Skin epidermis (tissue), 12 donors: Measurements from ENCODE around the gene B3GLCT.
"Not testable (repeated sequence)": the region's sequence is repeated elsewhere in the genome, so short reads cannot be mapped to it uniquely, and the experiment has no call there.

Source experiments
- H3K27ac ChIP-seq, 21 experiments: fragments of 200-600 bp; sonication (generic) in 11 of 21; one replicate each; pipeline ENCODE4 v1.5.0; 2020; ENCODE audit warnings: mild to moderate bottlenecking in 3 of 21, inconsistent platforms in 2 of 21, moderate library complexity in 2 of 21
- H3K4me3 ChIP-seq, 7 experiments: fragments of 200-600 bp; sonication (generic) in 2 of 7; one replicate each; pipeline ENCODE4 v1.5.0; 2020; ENCODE audit warnings: inconsistent platforms in 2 of 7, mild to moderate bottlenecking in 2 of 7, moderate library complexity in 1 of 7

Gene B3GLCT

GRCh38 chr13:31199849-31200636, at the start of gene B3GLCT:
TSS of gene B3GLCT (plus strand) at chr13:31199975. CDS start at chr13:31200085, 110 bp downstream.
- peak within 1 kb of the TSS; percentile 48 to 85 (median 76) for H3K4me3 ChIP-seq

GRCh38 chr13:31150315-31150985, 49.3 kb upstream of the B3GLCT start:
- no peak overlapping the region for H3K27ac ChIP-seq
- H3K4me3 ChIP-seq: no peak overlapping the region

More at GRCh38 chr13:31199849-31200636, at the start of gene B3GLCT:
- H3K27ac ChIP-seq: peak within 1 kb of the TSS; percentile 85 to 96 (median 92)

GRCh38 chr13:31151837-31152236, 47.9 kb upstream of the B3GLCT start:
- Histone ChIP-seq H3K4me3 (no peak overlapping the region), H3K27ac (no peak overlapping the region)

GRCh38 chr13:31154939-31155338, 44.8 kb upstream of the B3GLCT start:
- Histone ChIP-seq H3K4me3 (no peak overlapping the region), H3K27ac (no peak overlapping the region)

GRCh38 chr13:31159306-31159705, 40.5 kb upstream of the B3GLCT start:
- Histone ChIP-seq H3K27ac (no peak overlapping the region), H3K4me3 (no peak overlapping the region)

- peak overlapping the region; percentile 52 to 97 (median 90) for H3K27ac ChIP-seq
- H3K4me3 ChIP-seq: peak overlapping the region; percentile 68 to 95 (median 89)
These were observed 38.8 kb upstream of the B3GLCT start for GRCh38 chr13:31160857-31161556.

GRCh38 chr13:31161557-31162150, 38.1 kb upstream of the B3GLCT start, which contains the start of gene HSPH1:
TSS of gene HSPH1 (minus strand) at chr13:31161904. CDS start at chr13:31161582, 322 bp downstream.
- peak within 1 kb of the TSS; percentile 68 to 95 (median 89) for H3K4me3 ChIP-seq
- peak within 1 kb of the TSS; percentile 52 to 97 (median 90) for H3K27ac ChIP-seq

- Histone ChIP-seq H3K27ac (peak overlapping the region in 20 of 21 experiments; percentile 1 to 94 (median 76)), H3K4me3 (peak overlapping the region; percentile 68 to 95 (median 89))
These were observed 37.4 kb upstream of the B3GLCT start for GRCh38 chr13:31162151-31163008.

- Histone ChIP-seq H3K4me3 (no peak overlapping the region), H3K27ac (no peak overlapping the region)
These were observed 33.2 kb upstream of the B3GLCT start for GRCh38 chr13:31166591-31166990.

- H3K4me3 ChIP-seq: no peak overlapping the region
- H3K27ac ChIP-seq: no peak overlapping the region
These were observed 32.3 kb upstream of the B3GLCT start for GRCh38 chr13:31167490-31167889.

GRCh38 chr13:31168166-31168565, 31.6 kb upstream of the B3GLCT start:
- Histone ChIP-seq H3K27ac (no peak overlapping the region), H3K4me3 (no peak overlapping the region)

- no peak overlapping the region for H3K27ac ChIP-seq
- H3K4me3 ChIP-seq: no peak overlapping the region
These were observed 31.0 kb upstream of the B3GLCT start for GRCh38 chr13:31168736-31169135.

- H3K4me3 ChIP-seq: no peak overlapping the region
- H3K27ac ChIP-seq: no peak overlapping the region
These were observed 27.8 kb upstream of the B3GLCT start for GRCh38 chr13:31172001-31172400.

GRCh38 chr13:31172535-31172934, 27.2 kb upstream of the B3GLCT start:
- Histone ChIP-seq H3K27ac (no peak overlapping the region), H3K4me3 (no peak overlapping the region)

- Histone ChIP-seq H3K27ac (no peak overlapping the region), H3K4me3 (no peak overlapping the region)
These were observed 25.8 kb upstream of the B3GLCT start for GRCh38 chr13:31174018-31174417.

- no peak overlapping the region for H3K27ac ChIP-seq
- H3K4me3 ChIP-seq: no peak overlapping the region
These were observed 23.8 kb upstream of the B3GLCT start for GRCh38 chr13:31175847-31176532.

GRCh38 chr13:31177813-31178495, 21.8 kb upstream of the B3GLCT start:
- H3K4me3 ChIP-seq, H3K27ac ChIP-seq: not testable (repeated sequence)

- Histone ChIP-seq H3K4me3 (no peak overlapping the region), H3K27ac (no peak overlapping the region)
These were observed 20.5 kb upstream of the B3GLCT start for GRCh38 chr13:31179241-31179640.
